H1 (cell line): Measurements from ENCODE around the gene IVL. TPM values are rescaled to one million over a fixed set of nuclear protein-coding genes. Genes with fewer than 3 reads are reported as not detected.

ENCODE experiments used
- CTCF ChIA-PET: fragments of 300-600 bp; sonication (Branson Sonifier 250); formaldehyde crosslinking; loops from one replicate; lab custom pipeline; 2021; ENCODE audit not compliant: partially characterized antibody; lab: Charles Lee
- POLR2A ChIA-PET: fragments of 300-600 bp; sonication (Branson Sonifier 250); formaldehyde crosslinking; loops from one replicate; lab custom pipeline; 2021; ENCODE audit warnings: inconsistent platforms; ENCODE audit not compliant: partially characterized antibody; lab: Charles Lee
- DNase-seq, 2 experiments: peaks; one replicate each; pipeline versions ENCODE4 v3.0.0 to v3.0.0-alpha.2; 2010 to 2022; ENCODE audit warnings: low spot score in 2 of 2, low read depth in 1 of 2, mixed read lengths in 1 of 2
- FAIRE-seq: peaks from 2 replicates; lab custom pipeline; 2011; peaks lifted over from hg19 to GRCh38; lab: Jason Lieb, UNC
- H2AFZ ChIP-seq: 2 replicates; pipeline ENCODE4 v1.8.1; 2012; ENCODE audit warnings: low read length, inconsistent platforms
- H2AK5ac ChIP-seq: 2 replicates; pipeline ENCODE4 v1.6.1; 2013; ENCODE audit warnings: low read depth, low read length
- H2BK120ac ChIP-seq: replicated peaks from 2 replicates; pipeline ENCODE3; 2013; ENCODE audit warnings: low read depth, low read length, inconsistent platforms
- H2BK12ac ChIP-seq: 2 replicates; pipeline ENCODE4 v1.6.1; 2013; ENCODE audit warnings: low read depth, low read length
- H2BK15ac ChIP-seq: 2 replicates; pipeline ENCODE4 v1.6.1; 2013; ENCODE audit warnings: low read length
- H2BK20ac ChIP-seq: 2 replicates; pipeline ENCODE4 v1.6.1; 2013; ENCODE audit warnings: low read length
- H2BK5ac ChIP-seq: 2 replicates; pipeline ENCODE4 v1.6.1; 2013; ENCODE audit warnings: low read depth, low read length
- H3K14ac ChIP-seq: 2 replicates; pipeline ENCODE4 v1.6.1; 2013; ENCODE audit warnings: inconsistent platforms; ENCODE audit not compliant: insufficient read length
- H3K18ac ChIP-seq: 2 replicates; pipeline ENCODE4 v1.6.1; 2013; ENCODE audit warnings: low read length; ENCODE audit errors: extremely low read depth
- H3K23ac ChIP-seq: 2 replicates; pipeline ENCODE4 v1.6.1; 2013; ENCODE audit warnings: inconsistent platforms; ENCODE audit not compliant: insufficient read length
- H3K23me2 ChIP-seq: 2 replicates; pipeline ENCODE4 v1.6.1; 2013; ENCODE audit warnings: low read depth, low read length
- H3K27ac ChIP-seq: 2 replicates; pipeline ENCODE4 v1.6.1; 2011; ENCODE audit warnings: low read depth, low read length, inconsistent platforms
- H3K27me3 ChIP-seq, 4 experiments: replicated peaks in 1 of 4; 1 replicate in 1 of 4; 2 replicates in 3 of 4; pipeline versions ENCODE4 v1.6.1 to v1.8.1; 2011 to 2013; ENCODE audit warnings: low read length in 3 of 4, mild to moderate bottlenecking in 3 of 4, inconsistent platforms in 2 of 4, mixed read lengths in 2 of 4, moderate library complexity in 1 of 4; ENCODE audit not compliant: control insufficient read depth in 3 of 4, insufficient read depth in 3 of 4; ENCODE audit errors: extremely low read depth in 1 of 4
- H3K36me3 ChIP-seq, 4 experiments: 2 replicates each; pipeline versions ENCODE4 v1.6.1 to v1.8.1; 2011 to 2013; ENCODE audit warnings: mild to moderate bottlenecking in 4 of 4, low read length in 3 of 4, moderate library complexity in 2 of 4, control low read depth in 1 of 4, inconsistent platforms in 1 of 4; ENCODE audit not compliant: insufficient read depth in 4 of 4, control insufficient read depth in 2 of 4
- H3K4ac ChIP-seq: replicated peaks from 2 replicates; pipeline ENCODE3; 2013; ENCODE audit warnings: low read length, low read depth, mixed read lengths, inconsistent platforms; ENCODE audit not compliant: insufficient read length
- H3K4me1 ChIP-seq, 4 experiments: replicated peaks in 1 of 4; 1 replicate in 1 of 4; 2 replicates in 3 of 4; pipeline versions ENCODE4 v1.6.1 to v1.8.1; 2011 to 2013; ENCODE audit warnings: low read length in 3 of 4, inconsistent platforms in 2 of 4, mixed read lengths in 1 of 4; ENCODE audit not compliant: insufficient read depth in 4 of 4, control insufficient read depth in 3 of 4
- H3K4me2 ChIP-seq, 2 experiments: 2 replicates each; pipeline versions ENCODE4 v1.6.1 to v1.8.1; 2011 to 2013; ENCODE audit warnings: low read depth in 2 of 2, low read length in 2 of 2, control low read depth in 1 of 2, inconsistent platforms in 1 of 2, mild to moderate bottlenecking in 1 of 2; ENCODE audit not compliant: insufficient read depth in 1 of 2
- H3K4me3 ChIP-seq, 4 experiments: fragments of 200-600, 300-600 bp in 1 of 4; sonication (generic), shearing (Covaris generic), sonication (Bioruptor Twin) in 1 of 4; 2 replicates each; pipeline versions ENCODE4 v1.5.1 to v1.8.1; 2011 to 2016; ENCODE audit warnings: low read length in 4 of 4, low read depth in 3 of 4, control low read depth in 2 of 4, inconsistent platforms in 2 of 4, mild to moderate bottlenecking in 2 of 4, mixed read lengths in 1 of 4, moderate library complexity in 1 of 4; ENCODE audit not compliant: insufficient read depth in 2 of 4; ENCODE audit errors: extremely low read depth in 1 of 4
- H3K56ac ChIP-seq: replicated peaks from 2 replicates; pipeline ENCODE3; 2013; ENCODE audit warnings: low read depth, mild to moderate bottlenecking, mixed read lengths, low read length, inconsistent platforms; ENCODE audit not compliant: insufficient read length
- H3K79me1 ChIP-seq: 2 replicates; pipeline ENCODE4 v1.6.1; 2013; ENCODE audit warnings: low read depth, low read length, control low read depth
- H3K79me2 ChIP-seq, 2 experiments: 2 replicates each; pipeline versions ENCODE4 v1.6.1 to v1.8.1; 2012 to 2013; ENCODE audit warnings: low read length in 2 of 2, mild to moderate bottlenecking in 2 of 2, inconsistent platforms in 1 of 2; ENCODE audit not compliant: insufficient read depth in 2 of 2, control insufficient read depth in 1 of 2
- H3K9ac ChIP-seq, 4 experiments: replicated peaks in 1 of 4; 1 replicate in 1 of 4; 2 replicates in 3 of 4; pipeline versions ENCODE4 v1.6.1 to v1.8.1; 2011 to 2013; ENCODE audit warnings: low read depth in 3 of 4, low read length in 3 of 4, control low read depth in 2 of 4, mild to moderate bottlenecking in 2 of 4, moderate library complexity in 2 of 4, inconsistent platforms in 1 of 4; ENCODE audit errors: extremely low read depth in 1 of 4
- H3K9me3 ChIP-seq, 2 experiments: 2 replicates each; pipeline versions ENCODE4 v1.6.1 to v1.8.1; 2012 to 2013; ENCODE audit warnings: mild to moderate bottlenecking in 2 of 2, moderate library complexity in 2 of 2, control low read depth in 1 of 2, inconsistent platforms in 1 of 2, low read depth in 1 of 2, low read length in 1 of 2, mixed read lengths in 1 of 2; ENCODE audit not compliant: insufficient read depth in 2 of 2
- H4K20me1 ChIP-seq, 2 experiments: replicated peaks in 1 of 2; 2 replicates each; pipeline versions ENCODE3 to v1.8.1; 2011 to 2013; ENCODE audit warnings: inconsistent platforms in 2 of 2, low read length in 2 of 2, mild to moderate bottlenecking in 1 of 2; ENCODE audit not compliant: insufficient read depth in 2 of 2, control insufficient read depth in 1 of 2
- H4K5ac ChIP-seq: 2 replicates; pipeline ENCODE4 v1.6.1; 2013; ENCODE audit warnings: low read length, low read depth, mixed read lengths, inconsistent platforms; ENCODE audit not compliant: insufficient read length
- H4K8ac ChIP-seq: 2 replicates; pipeline ENCODE4 v1.8.0; 2013; ENCODE audit warnings: mild to moderate bottlenecking, moderate library complexity, low read length, inconsistent platforms; ENCODE audit not compliant: insufficient read depth; ENCODE audit errors: extremely low read depth
- H4K91ac ChIP-seq: replicated peaks from 2 replicates; pipeline ENCODE3; 2013; ENCODE audit warnings: low read length, mixed read lengths, inconsistent platforms; ENCODE audit not compliant: insufficient read length
- CHD2 ChIP-seq: IDR thresholded peaks from 2 replicates; pipeline ENCODE4 v1.6.1; 2012; ENCODE audit warnings: low read length, improper control_type of control experiment
- RBBP5 ChIP-seq: IDR thresholded peaks from 2 replicates; pipeline ENCODE4 v1.7.1; 2012; ENCODE audit warnings: low read depth, mild to moderate bottlenecking, inconsistent platforms, low read length, moderate library complexity, borderline replicate concordance
- TBP ChIP-seq: IDR thresholded peaks from 2 replicates; pipeline ENCODE4 v1.6.1; 2011; ENCODE audit warnings: low read depth, low read length, improper control_type of control experiment
- WGBS, 2 experiments: shearing (Covaris generic) in 1 of 2; methylation state at CpG; one replicate each; pipeline versions ENCODE4 v1.1.6 to v1.1.7; 2013 to 2015; ENCODE audit warnings: low lambda C conversion rate in 2 of 2, mixed read lengths in 2 of 2, inconsistent platforms in 1 of 2, low coverage in 1 of 2, missing lambda C conversion rate in 1 of 2; ENCODE audit not compliant: insufficient replicate concordance in 2 of 2, insufficient coverage in 1 of 2, insufficient read length in 1 of 2; ENCODE audit errors: extremely low coverage in 1 of 2, missing lambda C conversion rate in 1 of 2; 5-methylcytosine and 5-hydroxymethylcytosine counted together
- polyA plus RNA-seq, 7 experiments: library from polyadenylated mRNA; depleted of rRNA in 3 of 7; stranded (reverse) in 5 of 7; unstranded in 2 of 7; fragments of >200 nt in 5 of 7; fragments of 200-250 nt in 2 of 7; gene quantifications; 1 replicate in 5 of 7; 2 replicates in 1 of 7; 4 replicates in 1 of 7; pipeline versions ENCODE4 v1.2.1 to v1.2.3, GENCODE V29; 2011 to 2013; ENCODE audit warnings: missing spikeins in 2 of 7, mixed read lengths in 2 of 7
- total RNA-seq: library from RNA; stranded (reverse); fragmentation: NEBNext Ultra II Directional; extraction: Animal tissue kit (Norgen Biotek cat#: 25700); gene quantifications from 2 replicates; pipeline ENCODE4 v1.2.1, GENCODE V29; 2021

IVL gene
- total and polyA plus RNA-seq, 2 of the 8 experiments (the other 6 are each of a cell fraction or from before 2014, with no cell fraction given), result not detected

- TF ChIP-seq RBBP5 (no peak), CHD2 (no peak), TBP (no peak)
- H3K23ac ChIP-seq, result no peak within 1 kb of the TSS
- H3K56ac ChIP-seq, result no peak within 1 kb of the TSS
- H4K91ac ChIP-seq, result no peak within 1 kb of the TSS
- no peak within 1 kb of the TSS for H3K9ac ChIP-seq
- H2BK20ac ChIP-seq, result no peak within 1 kb of the TSS
- FAIRE-seq (no peak), DNase-seq (no peak)
- no peak within 1 kb of the TSS for H3K4me3 ChIP-seq
- H3K23me2 ChIP-seq, result no peaks in the 10 kb centered on the region; the same call in 1 of the 2 replicates
- H3K14ac ChIP-seq, result no peak within 1 kb of the TSS
- no peaks in the 10 kb centered on the region for H3K4me1 ChIP-seq
- H3K9me3 ChIP-seq, result peaks cover 0 to 2% of the 10 kb centered on the region in 2 experiments; a peak in 1 of 4 replicates
- H3K79me2 ChIP-seq, result no peaks in the 10 kb centered on the region
- H2BK15ac ChIP-seq, result no peak within 1 kb of the TSS
- H2BK12ac ChIP-seq, result no peak within 1 kb of the TSS
- H3K27ac ChIP-seq, result no peak within 1 kb of the TSS
- ChIA-PET CTCF (interaction anchor here (2.8 kb wide), 1 partner anchor 246 kb away, joined by 11 read pairs; no protein-coding TSS in a partner anchor), POLR2A (no interaction called here)
- no peak within 1 kb of the TSS for H2AFZ ChIP-seq
- WGBS, 2 experiments, result 89% methylated on average over 4 of the region's 4 CpGs; no CpG with 5 or more reads in 1 of the 2 experiments
- H3K27me3 ChIP-seq, result no peaks in the 10 kb centered on the region
- H2AK5ac ChIP-seq, result peak within 1 kb of the TSS; percentile 53; the same call in 1 of the 2 replicates
- no peak within 1 kb of the TSS for H3K4ac ChIP-seq
- no peaks in the 10 kb centered on the region for H3K79me1 ChIP-seq
- no peaks in the 10 kb centered on the region for H3K36me3 ChIP-seq
- H2BK120ac ChIP-seq, result no peak within 1 kb of the TSS
- no peak within 1 kb of the TSS for H4K5ac ChIP-seq
- no peak within 1 kb of the TSS for H3K4me2 ChIP-seq
- no peak within 1 kb of the TSS for H4K8ac ChIP-seq
- H3K18ac ChIP-seq, result no peak within 1 kb of the TSS
- H2BK5ac ChIP-seq, result no peak within 1 kb of the TSS
- H4K20me1 ChIP-seq, result no peaks in the 10 kb centered on the region
These were observed 38.4 kb downstream of the IVL start, which contains the start of gene SPRR5 for GRCh38 chr1:152946651-152947256. SPRR5 (plus strand) TSS chr1:152947206; CDS start chr1:152948555, 1,349 bp downstream.
